ENCODE measurements around the gene C11orf86.

The C11orf86 gene

GRCh38 chr11:67022341-67022933 lies 47.3 kb downstream of the C11orf86 start:
- Histone ChIP-seq H3K4me2 (ENCODE audit: low read length, poor library complexity, severe bottlenecking) (peak overlapping the region; percentile 84), H3K4me3 (ENCODE audit: insufficient read depth in 1 of 2, low read depth in 1 of 2, low read length in 2 of 2) (peak overlapping the region; percentile 52 to 56), H3K27me3 (ENCODE audit: control insufficient read depth in 1 of 2, insufficient read depth in 1 of 2, low read length in 2 of 2) (peaks cover 0 to 36% of the 10 kb centered on the region in 2 experiments), H2BK5ac (ENCODE audit: low read depth, low read length, poor library complexity, severe bottlenecking) (no peak overlapping the region), H2AFZ (ENCODE audit: low read depth, low read length) (no peak overlapping the region), H2BK12ac (ENCODE audit: low read length in 2 of 2) (no peak overlapping the region), H3K4me1 (ENCODE audit: control insufficient read depth, insufficient read depth, low read depth, low read length) (peaks cover 31% of the 10 kb centered on the region), H3K79me1 (replicated peaks; ENCODE audit: low read length, poor library complexity, severe bottlenecking) (no peaks in the 10 kb centered on the region), H3K9me3 (ENCODE audit: control insufficient read depth, low read length) (no peaks in the 10 kb centered on the region), H3K18ac (ENCODE audit: low read depth in 1 of 2, low read length in 2 of 2) (no peak overlapping the region), H3K27ac (ENCODE audit: low read length, poor library complexity, severe bottlenecking) (no peak overlapping the region), H3K36me3 (ENCODE audit: control insufficient read depth in 1 of 2, insufficient read depth in 2 of 2, low read depth in 1 of 2, low read length in 2 of 2) (no peaks in the 10 kb centered on the region), H3K14ac (ENCODE audit: low read length in 2 of 2) (peak overlapping the region in 1 of 2 experiments; percentile 81), H3K4ac (ENCODE audit: low read depth in 1 of 2, low read length in 2 of 2) (no peak overlapping the region), H3K9ac (ENCODE audit: low read length) (no peak overlapping the region), H2BK15ac (ENCODE audit: low read depth, poor library complexity, severe bottlenecking) (no peak overlapping the region), H2BK120ac (ENCODE audit: low read depth, low read length) (no peak overlapping the region), H2AK5ac (ENCODE audit: low read length, severe bottlenecking) (peak overlapping the region; percentile 61), H4K91ac (ENCODE audit: low read length) (no peak overlapping the region), H3K23ac (ENCODE audit: low read length in 2 of 2) (no peak overlapping the region), H4K8ac (ENCODE audit: low read length) (no peak overlapping the region)
- WGBS, result 34% methylated on average over 20 of the region's 20 CpGs
- DNase-seq, result no peak

- H3K79me1 ChIP-seq (replicated peaks; ENCODE audit: low read length, poor library complexity, severe bottlenecking), result no peaks in the 10 kb centered on the region
- no peak within 1 kb of the TSS for H3K9ac ChIP-seq (ENCODE audit: low read length)
- DNase-seq, result no peak
- H3K4me1 ChIP-seq (ENCODE audit: control insufficient read depth, insufficient read depth, low read depth, low read length), result peaks cover 31% of the 10 kb centered on the region
- H3K9me3 ChIP-seq (ENCODE audit: control insufficient read depth, low read length), result no peaks in the 10 kb centered on the region
- H3K14ac ChIP-seq (ENCODE audit: low read length in 2 of 2), result peak within 1 kb of the TSS in 1 of 2 experiments; percentile 81
- no peak within 1 kb of the TSS for H3K18ac ChIP-seq (ENCODE audit: low read depth in 1 of 2, low read length in 2 of 2)
- H2BK15ac ChIP-seq (ENCODE audit: low read depth, poor library complexity, severe bottlenecking), result no peak within 1 kb of the TSS
- 6% methylated on average over 75 of the region's 118 CpGs for WGBS
- peak within 1 kb of the TSS; percentile 84 for H3K4me2 ChIP-seq (ENCODE audit: low read length, poor library complexity, severe bottlenecking)
- peak within 1 kb of the TSS in 1 of 2 experiments; percentile 66 for H3K23ac ChIP-seq (ENCODE audit: low read length in 2 of 2)
- no peak within 1 kb of the TSS for H4K8ac ChIP-seq (ENCODE audit: low read length)
- H2AFZ ChIP-seq (ENCODE audit: low read depth, low read length), result no peak within 1 kb of the TSS
- H2BK120ac ChIP-seq (ENCODE audit: low read depth, low read length), result no peak within 1 kb of the TSS
- H2BK12ac ChIP-seq (ENCODE audit: low read length in 2 of 2), result no peak within 1 kb of the TSS
- peak within 1 kb of the TSS; percentile 52 to 63 for H3K4me3 ChIP-seq (ENCODE audit: insufficient read depth in 1 of 2, low read depth in 1 of 2, low read length in 2 of 2)
- no peaks in the 10 kb centered on the region for H3K36me3 ChIP-seq (ENCODE audit: control insufficient read depth in 1 of 2, insufficient read depth in 2 of 2, low read depth in 1 of 2, low read length in 2 of 2)
- no peak within 1 kb of the TSS for H3K27ac ChIP-seq (ENCODE audit: low read length, poor library complexity, severe bottlenecking)
- H3K27me3 ChIP-seq (ENCODE audit: control insufficient read depth in 1 of 2, insufficient read depth in 1 of 2, low read length in 2 of 2), result peaks cover 0 to 36% of the 10 kb centered on the region in 2 experiments
- H2AK5ac ChIP-seq (ENCODE audit: low read length, severe bottlenecking), result peak within 1 kb of the TSS; percentile 61
- no peak within 1 kb of the TSS for H3K4ac ChIP-seq (ENCODE audit: low read depth in 1 of 2, low read length in 2 of 2)
- no peak within 1 kb of the TSS for H2BK5ac ChIP-seq (ENCODE audit: low read depth, low read length, poor library complexity, severe bottlenecking)
- H4K91ac ChIP-seq (ENCODE audit: low read length), result no peak within 1 kb of the TSS
Observed at GRCh38 chr11:67022961-67023956, 48.2 kb downstream of the C11orf86 start, which contains the start of gene SYT12. SYT12 (plus strand) TSS chr11:67023134; CDS start chr11:67030145, 7,011 bp downstream.

GRCh38 chr11:67023957-67024353 lies 48.9 kb downstream of the C11orf86 start:
- Histone ChIP-seq H4K8ac (ENCODE audit: low read length) (no peak overlapping the region), H2BK15ac (ENCODE audit: low read depth, poor library complexity, severe bottlenecking) (no peak overlapping the region), H3K4ac (ENCODE audit: low read depth in 1 of 2, low read length in 2 of 2) (no peak overlapping the region), H2AFZ (ENCODE audit: low read depth, low read length) (no peak overlapping the region), H2BK5ac (ENCODE audit: low read depth, low read length, poor library complexity, severe bottlenecking) (no peak overlapping the region), H3K23ac (ENCODE audit: low read length in 2 of 2) (no peak overlapping the region), H3K4me2 (ENCODE audit: low read length, poor library complexity, severe bottlenecking) (peak overlapping the region; percentile 84), H3K79me1 (replicated peaks; ENCODE audit: low read length, poor library complexity, severe bottlenecking) (no peaks in the 10 kb centered on the region), H3K27me3 (ENCODE audit: control insufficient read depth in 1 of 2, insufficient read depth in 1 of 2, low read length in 2 of 2) (peaks cover 0 to 36% of the 10 kb centered on the region in 2 experiments), H3K4me1 (ENCODE audit: control insufficient read depth, insufficient read depth, low read depth, low read length) (peaks cover 31% of the 10 kb centered on the region), H2AK5ac (ENCODE audit: low read length, severe bottlenecking) (peak overlapping the region; percentile 10), H3K18ac (ENCODE audit: low read depth in 1 of 2, low read length in 2 of 2) (no peak overlapping the region), H2BK12ac (ENCODE audit: low read length in 2 of 2) (no peak overlapping the region), H3K14ac (ENCODE audit: low read length in 2 of 2) (no peak overlapping the region), H2BK120ac (ENCODE audit: low read depth, low read length) (no peak overlapping the region), H3K27ac (ENCODE audit: low read length, poor library complexity, severe bottlenecking) (no peak overlapping the region), H3K4me3 (ENCODE audit: insufficient read depth in 1 of 2, low read depth in 1 of 2, low read length in 2 of 2) (peak overlapping the region in 1 of 2 experiments; percentile 63), H3K9me3 (ENCODE audit: control insufficient read depth, low read length) (no peaks in the 10 kb centered on the region), H3K9ac (ENCODE audit: low read length) (no peak overlapping the region), H3K36me3 (ENCODE audit: control insufficient read depth in 1 of 2, insufficient read depth in 2 of 2, low read depth in 1 of 2, low read length in 2 of 2) (no peaks in the 10 kb centered on the region), H4K91ac (ENCODE audit: low read length) (no peak overlapping the region)
- no peak for DNase-seq
- WGBS, result 61% methylated on average over 5 of the region's 6 CpGs

- Histone ChIP-seq H2BK15ac (ENCODE audit: low read depth, poor library complexity, severe bottlenecking) (no peak overlapping the region), H2BK120ac (ENCODE audit: low read depth, low read length) (no peak overlapping the region), H4K91ac (ENCODE audit: low read length) (no peak overlapping the region), H3K27me3 (ENCODE audit: control insufficient read depth in 1 of 2, insufficient read depth in 1 of 2, low read length in 2 of 2) (peaks cover 0 to 36% of the 10 kb centered on the region in 2 experiments), H3K14ac (ENCODE audit: low read length in 2 of 2) (no peak overlapping the region), H2AFZ (ENCODE audit: low read depth, low read length) (no peak overlapping the region), H3K4ac (ENCODE audit: low read depth in 1 of 2, low read length in 2 of 2) (no peak overlapping the region), H3K79me1 (replicated peaks; ENCODE audit: low read length, poor library complexity, severe bottlenecking) (no peaks in the 10 kb centered on the region), H3K4me2 (ENCODE audit: low read length, poor library complexity, severe bottlenecking) (no peak overlapping the region), H2BK5ac (ENCODE audit: low read depth, low read length, poor library complexity, severe bottlenecking) (no peak overlapping the region), H3K36me3 (ENCODE audit: control insufficient read depth in 1 of 2, insufficient read depth in 2 of 2, low read depth in 1 of 2, low read length in 2 of 2) (no peaks in the 10 kb centered on the region), H3K9ac (ENCODE audit: low read length) (no peak overlapping the region), H2AK5ac (ENCODE audit: low read length, severe bottlenecking) (peak overlapping the region; percentile 10), H3K4me1 (ENCODE audit: control insufficient read depth, insufficient read depth, low read depth, low read length) (peaks cover 31% of the 10 kb centered on the region), H3K4me3 (ENCODE audit: insufficient read depth in 1 of 2, low read depth in 1 of 2, low read length in 2 of 2) (no peak overlapping the region), H3K18ac (ENCODE audit: low read depth in 1 of 2, low read length in 2 of 2) (no peak overlapping the region), H4K8ac (ENCODE audit: low read length) (no peak overlapping the region), H2BK12ac (ENCODE audit: low read length in 2 of 2) (no peak overlapping the region), H3K27ac (ENCODE audit: low read length, poor library complexity, severe bottlenecking) (no peak overlapping the region), H3K9me3 (ENCODE audit: control insufficient read depth, low read length) (no peaks in the 10 kb centered on the region), H3K23ac (ENCODE audit: low read length in 2 of 2) (no peak overlapping the region)
- no peak for DNase-seq
- WGBS, result 67% methylated on average over 5 of the region's 5 CpGs
Observed at GRCh38 chr11:67024410-67024809, 49.3 kb downstream of the C11orf86 start.

All from mesenchymal stem cell (in vitro differentiated cells and primary cell).